ENCODE measurements around the gene EXOSC7.

EXOSC7 gene

GRCh38 chr3:45056608-45057301 is 80.7 kb downstream of the EXOSC7 start:
- TF ChIP-seq CTCF (IDR thresholded peaks at IDR 0.05; ENCODE audit: low read depth, low read length), result no peak
- no peak for DNase-seq
- H3K4me1 ChIP-seq, result no peaks in the 10 kb centered on the region
- H3K4me3 ChIP-seq (ENCODE audit: low read depth, low read length), result no peak overlapping the region
- no peaks in the 10 kb centered on the region for H3K9me3 ChIP-seq
- H3K27me3 ChIP-seq, result no peaks in the 10 kb centered on the region
- no peaks in the 10 kb centered on the region for H3K36me3 ChIP-seq

- no peak for TF ChIP-seq CTCF (IDR thresholded peaks at IDR 0.05; ENCODE audit: low read depth, low read length)
- no peaks in the 10 kb centered on the region for H3K36me3 ChIP-seq
Measured at GRCh38 chr3:45057557-45057956, 81.5 kb downstream of the EXOSC7 start.

GRCh38 chr3:45059132-45059531 is 83.1 kb downstream of the EXOSC7 start:
- TF ChIP-seq CTCF (IDR thresholded peaks at IDR 0.05; ENCODE audit: low read depth, low read length), result no peak
- no peak for DNase-seq
- H3K36me3 ChIP-seq, result no peaks in the 10 kb centered on the region
- no peaks in the 10 kb centered on the region for H3K9me3 ChIP-seq
- no peaks in the 10 kb centered on the region for H3K4me1 ChIP-seq
- H3K4me3 ChIP-seq (ENCODE audit: low read depth, low read length), result no peak overlapping the region
- H3K27me3 ChIP-seq, result no peaks in the 10 kb centered on the region

More at GRCh38 chr3:45057557-45057956, 81.5 kb downstream of the EXOSC7 start:
- DNase-seq, result no peak
- Histone ChIP-seq H3K4me1 (no peaks in the 10 kb centered on the region), H3K9me3 (no peaks in the 10 kb centered on the region), H3K4me3 (ENCODE audit: low read depth, low read length) (no peak overlapping the region), H3K27me3 (no peaks in the 10 kb centered on the region)

GRCh38 chr3:45060165-45060892 is 84.3 kb downstream of the EXOSC7 start:
- TF ChIP-seq CTCF (IDR thresholded peaks at IDR 0.05; ENCODE audit: low read depth, low read length), result no peak
- H3K27me3 ChIP-seq, result no peaks in the 10 kb centered on the region
- H3K9me3 ChIP-seq, result no peaks in the 10 kb centered on the region
- DNase-seq, result no peak
- no peaks in the 10 kb centered on the region for H3K4me1 ChIP-seq
- no peak overlapping the region for H3K4me3 ChIP-seq (ENCODE audit: low read depth, low read length)
- H3K36me3 ChIP-seq, result no peaks in the 10 kb centered on the region
